T-helper 2 cell treated with Interferon-gamma antibody and Interleukin-4, amounts not matched to agents 5 μg/mL and 100 μg/mL, for 36 hours (primary cell): ENCODE measurements around the gene ITLN1.
"Not testable (repeated sequence)": the region's sequence is repeated elsewhere in the genome, so short reads cannot be mapped to it uniquely, and the experiment has no call there.

ENCODE experiments used
- DNase-seq: peaks from one replicate; pipeline ENCODE4 v3.0.0; 2021; ENCODE audit warnings: low spot score
- H3K27ac Mint-ChIP-seq: one replicate; pipeline ENCODE4 v1.8.0; 2021; ENCODE audit warnings: mild to moderate bottlenecking, mixed read lengths
- H3K27me3 Mint-ChIP-seq: one replicate; pipeline ENCODE4 v1.8.0; 2021; ENCODE audit warnings: low read depth, mixed read lengths
- H3K36me3 Mint-ChIP-seq: one replicate; pipeline ENCODE4 v1.8.0; 2021; ENCODE audit warnings: low read depth, mixed read lengths
- H3K4me1 Mint-ChIP-seq: one replicate; pipeline ENCODE4 v1.8.0; 2021; ENCODE audit warnings: low read depth, mixed read lengths
- H3K4me3 Mint-ChIP-seq: one replicate; pipeline ENCODE4 v1.8.0; 2022; ENCODE audit warnings: mild to moderate bottlenecking, moderate library complexity, mixed read lengths
- H3K9me3 Mint-ChIP-seq: one replicate; pipeline ENCODE4 v1.8.0; 2021; ENCODE audit warnings: mixed read lengths

Gene ITLN1

GRCh38 chr1:160885042-160885441 is at the start of gene ITLN1:
TSS of gene ITLN1 (minus strand) at chr1:160885180. CDS start at chr1:160884877, 303 bp downstream.
- no peaks in the 10 kb centered on the region for H3K9me3 Mint-ChIP-seq
- no peak within 1 kb of the TSS for H3K4me3 Mint-ChIP-seq
- no peak within 1 kb of the TSS for H3K27ac Mint-ChIP-seq
- H3K36me3 Mint-ChIP-seq, result no peaks in the 10 kb centered on the region
- peaks cover 10% of the 10 kb centered on the region for H3K27me3 Mint-ChIP-seq
- H3K4me1 Mint-ChIP-seq, result peaks cover 8% of the 10 kb centered on the region
- DNase-seq, result no peak

GRCh38 chr1:160933305-160933704 is 48.3 kb upstream of the ITLN1 start:
- not testable (repeated sequence) for H3K27ac Mint-ChIP-seq, H3K4me3 Mint-ChIP-seq, H3K4me1 Mint-ChIP-seq, DNase-seq, H3K36me3 Mint-ChIP-seq, H3K9me3 Mint-ChIP-seq
- peaks cover 23% of the 10 kb centered on the region for H3K27me3 Mint-ChIP-seq

DNA sequence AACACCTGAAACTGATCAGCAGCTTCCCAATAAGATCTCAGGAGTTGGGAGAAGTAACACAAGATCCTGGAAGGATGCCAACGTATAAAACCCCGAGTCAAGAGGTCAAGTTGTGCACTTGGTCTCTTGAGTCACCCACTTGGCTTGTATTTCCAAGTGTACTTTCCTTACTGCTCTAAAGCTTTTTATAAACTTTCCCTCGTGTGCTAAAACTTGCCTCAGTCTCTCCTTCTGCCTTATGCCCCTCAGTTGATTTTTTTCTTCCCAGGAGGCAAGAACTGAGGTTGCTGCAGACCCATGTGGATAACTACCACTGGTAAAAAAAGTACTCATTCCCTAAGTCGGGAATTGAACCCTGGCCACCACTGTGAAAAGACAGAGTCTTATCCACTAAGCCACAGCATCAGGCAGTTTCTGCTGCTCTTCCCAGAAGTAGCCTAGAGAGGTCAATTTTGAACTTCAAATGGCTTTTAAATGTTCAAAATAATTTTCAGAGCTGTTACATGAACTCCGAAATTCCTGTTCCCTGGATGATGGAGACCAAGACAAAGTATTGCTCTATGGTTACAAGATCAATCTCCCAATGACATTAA is 40.8 kb upstream of the ITLN1 start:
- Mint-ChIP-seq H3K27ac (no peak overlapping the region), H3K4me1 (no peaks in the 10 kb centered on the region), H3K9me3 (peaks cover 26% of the 10 kb centered on the region), H3K4me3 (no peak overlapping the region), H3K27me3 (peaks cover 8% of the 10 kb centered on the region), H3K36me3 (no peaks in the 10 kb centered on the region)
- no peak for DNase-seq

DNA sequence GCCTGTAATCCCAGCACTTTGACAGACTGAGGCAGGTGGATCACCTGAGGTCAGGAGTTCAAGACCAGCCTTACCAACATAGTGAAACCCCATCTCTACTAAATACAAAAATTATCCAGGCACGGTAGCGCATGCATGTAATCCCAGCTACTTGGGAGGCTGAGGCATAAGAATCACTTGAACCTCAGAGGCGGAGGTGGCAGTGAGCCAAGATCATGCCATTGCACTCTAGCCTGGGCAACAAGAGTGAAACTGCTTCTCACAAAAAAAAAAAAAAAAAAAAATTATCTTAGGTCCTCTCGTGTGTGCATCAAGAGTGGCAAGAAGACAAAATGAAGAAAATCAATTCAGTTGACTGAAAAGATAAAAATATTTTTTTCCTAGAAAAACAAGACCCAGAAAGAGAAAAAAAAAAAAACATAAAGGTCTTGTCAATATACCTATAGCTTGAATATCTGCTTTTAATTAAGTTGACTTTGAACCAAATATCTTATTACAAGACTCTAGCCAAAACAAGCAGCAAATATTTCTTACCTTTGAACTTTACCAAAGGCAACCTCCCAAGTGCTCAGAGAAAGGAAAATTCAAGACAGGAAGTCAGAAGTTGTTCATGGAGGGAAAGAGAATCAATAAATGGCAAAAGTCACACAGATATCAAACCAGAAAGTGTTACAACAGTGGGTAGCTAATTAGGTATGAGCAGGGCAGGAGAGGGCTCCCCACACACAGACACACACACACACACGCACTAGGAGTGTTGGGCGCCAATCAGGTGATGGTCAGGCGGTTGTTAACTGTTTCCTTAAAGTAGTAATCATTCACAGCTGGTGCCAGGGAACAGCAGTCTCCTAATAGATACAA is 40.0 kb upstream of the ITLN1 start:
- Mint-ChIP-seq H3K4me1 (no peaks in the 10 kb centered on the region), H3K4me3 (no peak overlapping the region), H3K9me3 (peaks cover 27% of the 10 kb centered on the region), H3K36me3 (no peaks in the 10 kb centered on the region), H3K27ac (no peak overlapping the region), H3K27me3 (peaks cover 7% of the 10 kb centered on the region)
- no peak for DNase-seq

DNA sequence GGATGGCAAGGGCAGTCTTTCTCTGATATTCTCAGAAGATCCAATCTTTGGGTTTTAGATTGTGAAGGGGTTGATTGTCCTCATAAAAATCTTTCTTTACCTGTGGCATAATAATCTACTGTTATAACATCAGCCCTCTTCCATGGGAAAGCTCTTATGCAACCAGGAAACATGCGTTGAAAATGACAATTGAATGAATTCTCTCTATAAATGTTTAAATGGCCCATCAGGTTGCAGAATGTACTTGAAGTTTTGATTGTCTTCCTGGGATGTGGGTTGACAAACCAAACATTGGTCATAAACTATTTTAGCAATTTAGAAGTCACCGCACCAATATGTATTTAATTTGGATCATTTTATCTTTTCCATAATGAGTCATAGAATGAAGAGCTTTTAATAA is 31.7 kb upstream of the ITLN1 start:
- peaks cover 5% of the 10 kb centered on the region for H3K9me3 Mint-ChIP-seq

GRCh38 chr1:160913229-160913628 is 28.2 kb upstream of the ITLN1 start:
- H3K27ac Mint-ChIP-seq, H3K9me3 Mint-ChIP-seq, H3K4me1 Mint-ChIP-seq, H3K36me3 Mint-ChIP-seq, DNase-seq, H3K4me3 Mint-ChIP-seq: not testable (repeated sequence)
- peaks cover 21% of the 10 kb centered on the region for H3K27me3 Mint-ChIP-seq

More for the DNA sequence above, 31.7 kb upstream of the ITLN1 start:
- Mint-ChIP-seq H3K4me1 (no peaks in the 10 kb centered on the region), H3K27me3 (peaks cover 28% of the 10 kb centered on the region), H3K36me3 (no peaks in the 10 kb centered on the region), H3K4me3 (no peak overlapping the region), H3K27ac (no peak overlapping the region)
- DNase-seq, result no peak

DNA sequence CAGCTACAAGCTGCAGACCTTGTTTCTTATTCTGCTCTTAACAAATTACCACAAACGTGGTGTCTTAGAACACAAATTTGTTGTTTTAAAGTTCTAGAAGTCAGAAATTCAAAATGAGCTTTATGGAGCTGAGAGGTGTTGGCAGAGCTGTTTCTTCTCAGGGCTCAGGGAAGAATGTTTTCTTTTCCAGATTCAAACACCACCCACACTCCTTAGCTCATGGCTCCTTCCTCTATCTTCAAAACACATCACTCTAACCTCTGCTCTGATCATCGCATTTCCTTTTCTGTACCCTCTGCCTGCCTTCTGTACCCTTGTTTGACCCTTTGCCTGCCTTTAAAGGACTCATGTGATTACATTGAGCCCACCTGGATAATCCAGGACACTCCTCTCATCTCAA is 26.9 kb upstream of the ITLN1 start:
- Mint-ChIP-seq H3K27me3 (peaks cover 18% of the 10 kb centered on the region), H3K36me3 (no peaks in the 10 kb centered on the region), H3K4me1 (no peaks in the 10 kb centered on the region), H3K9me3 (no peaks in the 10 kb centered on the region), H3K27ac (no peak overlapping the region), H3K4me3 (no peak overlapping the region)
- no peak for DNase-seq

DNA sequence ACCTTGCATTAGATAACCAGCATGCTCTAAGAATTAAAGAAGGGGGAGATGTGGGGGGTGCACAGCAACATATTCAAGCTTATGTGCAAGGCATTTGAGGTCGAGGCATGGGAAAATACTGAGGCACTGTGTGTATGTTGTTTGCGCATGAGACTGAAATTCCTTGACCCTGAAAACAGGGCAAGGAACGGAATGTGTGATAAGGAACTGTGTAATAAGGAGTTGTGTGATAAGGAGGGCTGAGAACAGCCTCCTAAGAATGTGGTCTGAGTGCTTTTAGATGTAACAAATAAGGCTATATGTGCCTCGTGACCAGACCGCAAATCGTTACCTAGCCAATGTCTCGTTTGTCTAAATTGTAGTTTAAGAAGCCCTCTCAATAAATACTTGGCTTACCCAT is 26.5 kb upstream of the ITLN1 start:
- H3K27ac Mint-ChIP-seq, result no peak overlapping the region
- no peaks in the 10 kb centered on the region for H3K36me3 Mint-ChIP-seq
- H3K4me1 Mint-ChIP-seq, result no peaks in the 10 kb centered on the region
- H3K9me3 Mint-ChIP-seq, result no peaks in the 10 kb centered on the region
- peaks cover 13% of the 10 kb centered on the region for H3K27me3 Mint-ChIP-seq
- no peak for DNase-seq
- H3K4me3 Mint-ChIP-seq, result no peak overlapping the region

DNA sequence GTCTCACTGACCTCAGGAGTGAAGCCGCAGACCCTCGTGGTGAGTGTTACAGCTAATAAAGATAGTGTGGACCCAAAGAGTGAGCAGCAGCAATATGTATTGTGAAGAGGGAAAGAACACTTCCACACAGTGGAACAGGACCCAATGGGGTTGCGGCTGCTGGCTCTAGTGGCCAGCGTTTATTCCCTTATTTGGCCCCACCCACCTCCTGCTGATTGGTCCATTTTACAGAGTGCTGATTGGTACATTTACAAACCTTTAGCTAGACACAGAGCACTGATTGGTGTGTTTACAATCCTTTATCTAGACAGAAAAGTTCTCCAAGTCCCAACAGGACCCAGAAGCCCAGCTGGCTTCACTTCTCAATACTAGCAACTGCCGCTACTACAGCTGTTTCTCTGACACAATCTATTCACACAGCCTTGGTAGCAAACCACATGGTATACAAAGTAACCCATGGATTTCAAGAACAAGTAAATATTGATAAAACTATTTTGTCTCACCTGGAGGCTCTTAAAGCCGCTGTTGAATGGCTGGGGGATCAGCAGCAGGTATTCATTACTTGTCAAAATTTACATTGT is 25.3 kb upstream of the ITLN1 start:
- Mint-ChIP-seq H3K4me3 (no peak overlapping the region), H3K4me1 (no peaks in the 10 kb centered on the region), H3K27me3 (peaks cover 4% of the 10 kb centered on the region), H3K27ac (no peak overlapping the region), H3K36me3 (no peaks in the 10 kb centered on the region), H3K9me3 (no peaks in the 10 kb centered on the region)
- DNase-seq, result no peak

DNA sequence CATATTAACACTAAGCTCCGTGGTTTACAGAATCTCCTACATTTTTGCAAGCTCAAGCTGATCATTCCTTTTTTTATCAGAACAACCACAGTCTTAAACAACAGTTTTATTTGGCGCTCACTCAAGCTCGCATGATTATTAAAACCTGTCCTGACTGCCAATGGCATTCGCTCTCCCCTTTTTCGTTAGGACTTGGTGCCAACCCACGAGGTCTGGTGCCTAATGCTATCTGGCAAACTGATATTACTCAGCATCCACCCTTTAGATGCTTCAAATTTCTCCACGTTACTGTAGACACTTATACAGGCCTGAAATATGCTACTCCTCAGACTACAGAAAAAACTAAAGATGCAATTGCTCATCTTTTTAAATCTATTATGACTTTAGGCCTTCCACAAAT is 23.0 kb upstream of the ITLN1 start:
- Mint-ChIP-seq H3K36me3 (no peaks in the 10 kb centered on the region), H3K27ac (no peak overlapping the region), H3K27me3 (peaks cover 11% of the 10 kb centered on the region), H3K4me3 (no peak overlapping the region), H3K9me3 (no peaks in the 10 kb centered on the region), H3K4me1 (no peaks in the 10 kb centered on the region)
- DNase-seq, result no peak

GRCh38 chr1:160905617-160905989 is 20.6 kb upstream of the ITLN1 start:
- no peak for DNase-seq
- peaks cover 20% of the 10 kb centered on the region for H3K27me3 Mint-ChIP-seq
- no peak overlapping the region for H3K4me3 Mint-ChIP-seq
- no peaks in the 10 kb centered on the region for H3K9me3 Mint-ChIP-seq
- no peak overlapping the region for H3K27ac Mint-ChIP-seq
- H3K4me1 Mint-ChIP-seq, result no peaks in the 10 kb centered on the region
- H3K36me3 Mint-ChIP-seq, result no peaks in the 10 kb centered on the region

DNA sequence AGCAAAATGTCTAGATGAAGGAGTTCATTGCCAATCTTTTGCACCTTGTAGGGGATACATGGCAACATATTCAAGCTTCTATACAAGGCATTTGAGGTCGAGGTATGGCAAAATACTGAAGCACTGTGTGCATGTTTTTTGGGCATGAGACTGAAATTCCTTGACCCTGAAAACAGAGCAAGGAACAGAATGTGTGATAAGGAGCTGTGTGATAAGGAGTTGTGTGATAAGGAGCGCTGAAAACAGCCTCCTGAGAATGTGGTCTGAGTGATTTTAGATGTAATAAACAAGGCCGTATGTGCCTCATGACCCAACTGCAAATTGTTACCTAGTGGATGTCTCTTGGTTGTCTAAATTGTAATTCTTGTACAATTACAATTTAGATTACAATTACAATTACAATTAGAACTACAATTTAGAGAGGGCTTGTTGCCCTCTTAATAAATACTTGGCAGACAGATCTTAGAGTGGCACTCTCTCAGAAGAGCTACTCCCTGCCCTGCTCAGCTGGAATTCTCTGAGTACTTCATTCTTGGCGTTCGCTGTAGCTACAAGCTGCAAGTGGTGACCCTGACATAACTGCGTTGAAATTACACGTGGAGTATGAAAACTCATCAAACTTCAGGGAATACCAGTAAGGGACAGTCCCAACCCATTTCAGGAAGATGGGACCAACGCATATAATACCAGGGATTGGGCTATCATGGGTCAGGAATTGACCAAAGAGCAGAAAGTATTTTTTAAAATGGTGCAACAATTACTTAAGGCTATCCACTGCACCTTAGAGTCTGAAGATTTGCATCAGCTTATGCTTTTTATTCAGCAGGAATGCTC is 20.0 kb upstream of the ITLN1 start:
- peaks cover 21% of the 10 kb centered on the region for H3K27me3 Mint-ChIP-seq
- DNase-seq, result no peak
- no peak overlapping the region for H3K27ac Mint-ChIP-seq
- no peaks in the 10 kb centered on the region for H3K36me3 Mint-ChIP-seq
- H3K4me1 Mint-ChIP-seq, result no peaks in the 10 kb centered on the region
- H3K4me3 Mint-ChIP-seq, result no peak overlapping the region
- no peaks in the 10 kb centered on the region for H3K9me3 Mint-ChIP-seq

- not testable (repeated sequence) for H3K36me3 Mint-ChIP-seq, DNase-seq, H3K9me3 Mint-ChIP-seq, H3K4me3 Mint-ChIP-seq, H3K4me1 Mint-ChIP-seq, H3K27ac Mint-ChIP-seq
- H3K27me3 Mint-ChIP-seq, result peaks cover 39% of the 10 kb centered on the region
Observed at GRCh38 chr1:160902251-160902650, 17.3 kb upstream of the ITLN1 start.

- H3K36me3 Mint-ChIP-seq, result no peaks in the 10 kb centered on the region
Observed at GRCh38 chr1:160901768-160902167, 16.8 kb upstream of the ITLN1 start.

More at GRCh38 chr1:160901768-160902167, 16.8 kb upstream of the ITLN1 start:
- no peaks in the 10 kb centered on the region for H3K4me1 Mint-ChIP-seq
- H3K4me3 Mint-ChIP-seq, result no peak overlapping the region
- H3K27ac Mint-ChIP-seq, result no peak overlapping the region
- DNase-seq, result no peak
- H3K27me3 Mint-ChIP-seq, result peaks cover 42% of the 10 kb centered on the region
- H3K9me3 Mint-ChIP-seq, result no peaks in the 10 kb centered on the region
